Epidermal melanocyte (primary cell): ENCODE data around the gene NRM.
"Not testable (repeated sequence)": the region's sequence is repeated elsewhere in the genome, so short reads cannot be mapped to it uniquely, and the experiment has no call there.

ENCODE experiments used
- DNase-seq: peaks from one replicate; pipeline ENCODE4 v3.0.0; 2011; ENCODE audit warnings: low spot score; ENCODE audit not compliant: insufficient read length

Gene NRM

DNA sequence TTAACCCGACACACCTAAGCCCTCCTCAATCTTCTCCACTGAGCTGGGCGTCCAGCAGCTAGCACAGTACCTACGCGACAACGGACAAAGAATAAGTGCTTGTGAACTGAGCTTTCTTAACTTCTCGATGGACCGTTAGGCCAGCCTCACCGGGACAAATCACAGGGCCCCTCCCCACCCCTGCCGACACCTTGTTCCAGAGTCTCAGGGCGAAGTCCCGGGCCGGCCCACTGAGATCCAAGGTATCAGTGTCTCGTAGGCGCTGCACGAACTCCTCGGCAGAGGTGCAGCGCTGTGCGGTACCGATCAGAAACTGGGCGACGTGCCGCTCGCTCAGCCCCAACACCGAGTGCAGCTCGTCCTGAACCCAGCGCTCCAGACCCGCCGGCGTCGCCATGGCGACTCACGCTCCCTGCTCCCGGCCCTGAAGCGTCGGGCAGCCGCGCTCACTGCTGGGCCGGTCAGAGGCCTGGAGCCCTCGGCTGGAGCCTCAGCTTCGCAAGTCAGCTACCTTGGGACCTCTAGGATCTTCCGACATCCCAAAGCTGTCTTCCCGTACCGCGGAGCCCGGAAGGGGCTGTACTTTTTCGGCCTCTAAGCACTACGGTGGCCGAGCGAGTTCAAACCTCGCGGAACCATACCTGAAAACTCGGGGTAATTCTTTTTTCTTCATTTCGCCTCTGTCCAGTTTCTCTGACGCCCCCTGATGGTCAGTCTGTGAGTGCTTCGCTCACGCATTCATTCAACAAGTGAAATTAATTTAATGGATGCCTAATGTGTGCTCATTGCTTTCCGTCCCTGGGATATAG lies 18.1 kb downstream of the NRM start, which contains the start of gene DHX16:
TSS of gene DHX16 (minus strand) at position 562 of the 809 bp plus-strand sequence. CDS start at position 397, 165 bp downstream.
- peak; percentile 96 for DNase-seq

DNA sequence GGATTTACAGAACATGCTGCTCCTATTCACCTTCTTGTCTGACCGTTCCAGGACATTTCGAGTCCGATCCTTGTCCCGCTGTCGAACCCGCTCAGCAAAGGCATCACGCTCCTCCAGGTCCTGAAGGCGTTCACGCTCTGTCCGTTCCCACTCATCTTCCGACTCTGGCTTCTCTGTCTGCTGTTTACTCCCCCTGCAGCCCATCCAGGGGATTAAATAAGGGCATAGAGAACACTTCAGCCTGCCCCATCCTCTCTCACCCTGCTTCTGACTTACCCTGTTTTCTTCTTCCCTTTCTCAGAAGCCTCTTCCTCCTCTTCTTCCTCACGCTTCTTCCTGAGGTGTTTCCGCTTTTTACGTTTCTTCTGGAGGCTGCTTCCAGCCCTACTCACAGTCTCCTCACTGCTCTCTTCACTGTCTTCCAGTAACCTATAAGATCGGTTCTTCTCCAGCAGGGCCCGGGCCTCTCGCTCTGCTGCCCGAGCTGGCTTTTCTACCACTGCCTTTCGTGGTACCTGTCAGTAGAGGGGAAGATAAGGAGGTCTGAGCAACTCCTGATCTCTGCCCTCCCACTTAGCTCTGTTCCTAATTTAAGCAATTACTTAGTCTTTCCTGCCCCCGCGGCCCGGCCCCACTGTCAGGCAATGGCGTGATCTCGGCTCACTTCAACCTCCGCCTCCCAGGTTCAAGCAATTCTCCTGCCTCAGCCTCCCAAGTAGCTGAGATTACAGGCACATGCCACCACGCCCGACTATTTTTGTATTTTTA lies 19.8 kb downstream of the NRM start:
- DNase-seq: no peak

DNA sequence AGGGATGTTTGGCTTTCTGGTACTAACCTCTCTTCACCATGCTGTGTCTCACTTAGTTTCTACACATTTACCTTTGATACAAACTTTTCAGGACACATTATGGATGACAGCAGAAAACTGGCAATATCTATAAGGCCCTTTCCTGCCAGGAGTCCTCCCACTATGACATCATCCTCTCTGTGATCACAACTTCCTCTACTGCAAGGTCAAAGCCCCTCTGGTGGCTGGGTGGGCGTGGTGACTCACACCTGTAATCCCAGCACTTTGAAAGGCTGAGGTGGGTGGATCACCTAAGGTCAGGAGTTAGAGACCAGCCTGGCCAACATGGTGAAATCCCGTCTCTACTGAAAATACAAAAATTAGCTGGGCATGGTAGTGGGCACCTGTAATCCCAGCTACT lies 24.5 kb downstream of the NRM start:
- DNase-seq: not testable (repeated sequence)

DNA sequence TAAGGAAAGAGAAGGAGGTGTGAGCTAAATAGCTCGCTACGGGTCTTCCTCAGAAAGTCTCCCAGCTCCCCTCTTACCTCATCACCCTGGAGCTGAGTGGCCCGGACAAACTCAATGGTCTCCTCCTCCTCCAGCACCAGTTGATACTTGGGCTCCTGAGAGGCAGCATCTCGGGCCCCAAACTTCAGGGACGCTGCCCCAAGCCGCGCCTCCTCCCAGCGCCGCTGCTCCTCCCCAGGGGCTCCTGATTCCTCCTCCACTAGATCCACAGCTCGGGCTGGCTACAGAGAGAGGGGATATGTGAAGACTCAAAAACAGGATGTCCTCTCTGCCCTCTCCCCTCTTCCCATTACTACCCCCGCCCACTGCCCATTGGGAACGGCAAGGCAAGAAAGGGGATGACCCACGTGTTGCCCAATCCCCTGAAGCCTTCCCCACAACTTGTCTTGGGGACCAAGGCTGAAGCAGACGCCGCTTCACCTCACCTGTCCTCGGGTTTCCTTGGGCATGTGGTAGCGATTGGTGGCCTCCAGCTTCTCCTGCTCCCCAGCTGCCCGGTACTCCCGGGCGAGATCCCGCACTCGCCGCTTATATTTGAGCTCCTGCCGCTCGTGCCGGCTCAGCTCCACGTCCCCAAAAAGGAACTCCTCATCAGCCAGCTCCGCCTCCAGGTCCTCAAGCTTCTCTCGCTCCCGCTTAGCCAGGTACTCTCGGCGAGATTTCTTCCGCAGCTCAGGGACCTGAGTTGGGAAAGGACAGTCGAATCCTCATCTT lies 25.6 kb downstream of the NRM start:
- DNase-seq: no peak

DNA sequence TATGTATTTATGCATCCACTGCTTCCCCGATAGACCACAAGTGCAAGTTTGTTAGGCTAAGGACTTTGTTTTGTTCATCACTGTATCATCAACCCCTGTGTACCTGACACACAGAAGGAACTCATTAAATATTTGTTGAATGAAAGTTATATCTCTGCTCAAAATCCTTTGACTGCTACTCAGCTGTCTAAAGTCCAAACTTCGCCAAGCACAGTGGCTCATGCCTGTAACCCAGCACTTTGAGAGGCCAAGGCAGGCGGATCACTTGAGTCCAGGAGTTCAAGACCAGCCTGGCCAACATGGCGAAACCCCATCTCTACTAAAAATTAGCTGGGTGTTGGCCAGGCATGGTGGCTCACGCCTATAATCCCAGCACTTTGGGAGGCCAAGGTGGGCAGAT lies 32.9 kb downstream of the NRM start:
- DNase-seq: not testable (repeated sequence)

DNA sequence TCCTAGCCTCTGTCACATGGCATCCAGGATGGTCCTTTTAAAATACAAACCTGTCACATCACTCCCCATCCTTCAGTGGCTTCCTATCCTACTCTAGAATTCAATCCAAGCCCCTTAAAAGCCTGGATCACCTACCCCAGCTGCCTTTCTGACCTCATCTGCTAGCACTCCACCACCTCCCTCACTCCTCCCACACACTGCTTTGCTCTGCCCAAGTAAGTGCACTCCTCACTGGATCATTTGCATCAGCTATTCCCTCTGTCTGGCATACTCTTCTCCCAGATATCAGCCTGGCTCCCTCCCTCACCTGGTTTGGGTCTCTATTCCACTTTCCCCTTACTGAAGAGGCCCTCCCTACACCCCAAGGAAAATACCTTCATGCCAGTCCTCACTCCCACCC lies 33.3 kb downstream of the NRM start:
- no peak for DNase-seq

DNA sequence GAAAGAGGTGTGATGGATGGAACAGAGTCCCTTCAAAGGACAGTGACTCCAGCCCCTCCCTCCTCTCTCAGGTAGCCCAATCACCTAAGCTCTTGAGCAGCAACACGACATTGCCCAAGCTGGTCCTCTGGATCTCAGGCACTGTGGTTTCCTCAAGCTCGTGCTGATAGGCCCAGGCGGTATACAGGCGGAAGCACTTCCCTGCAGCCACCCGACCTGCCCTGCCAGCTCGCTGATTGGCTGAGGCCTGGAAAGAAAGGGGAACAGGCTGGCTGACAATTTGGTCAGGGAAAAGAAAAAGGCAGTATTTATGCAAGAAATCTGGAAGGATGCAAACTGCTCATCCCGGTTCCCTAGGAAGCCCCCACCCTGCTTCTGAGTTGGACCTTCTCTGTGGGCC lies 34.3 kb downstream of the NRM start:
- DNase-seq: no peak

DNA sequence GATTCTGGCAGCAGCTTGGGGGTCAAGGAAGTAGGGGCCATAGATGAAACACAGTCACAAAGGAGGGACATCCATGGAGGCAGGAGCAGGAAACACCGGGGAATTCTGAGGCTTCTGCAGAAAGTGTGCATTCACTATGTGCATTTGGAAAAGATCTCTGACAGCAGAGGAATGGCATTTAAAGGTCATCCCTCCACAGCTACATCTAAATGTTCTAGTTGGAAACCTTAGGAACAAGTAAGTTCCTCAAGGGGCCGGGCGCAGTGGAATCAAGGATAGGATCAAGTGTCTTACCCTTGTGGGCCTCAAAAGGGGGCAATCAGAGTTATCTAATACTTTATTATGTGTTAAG lies 35.1 kb downstream of the NRM start:
- DNase-seq: no peak

DNA sequence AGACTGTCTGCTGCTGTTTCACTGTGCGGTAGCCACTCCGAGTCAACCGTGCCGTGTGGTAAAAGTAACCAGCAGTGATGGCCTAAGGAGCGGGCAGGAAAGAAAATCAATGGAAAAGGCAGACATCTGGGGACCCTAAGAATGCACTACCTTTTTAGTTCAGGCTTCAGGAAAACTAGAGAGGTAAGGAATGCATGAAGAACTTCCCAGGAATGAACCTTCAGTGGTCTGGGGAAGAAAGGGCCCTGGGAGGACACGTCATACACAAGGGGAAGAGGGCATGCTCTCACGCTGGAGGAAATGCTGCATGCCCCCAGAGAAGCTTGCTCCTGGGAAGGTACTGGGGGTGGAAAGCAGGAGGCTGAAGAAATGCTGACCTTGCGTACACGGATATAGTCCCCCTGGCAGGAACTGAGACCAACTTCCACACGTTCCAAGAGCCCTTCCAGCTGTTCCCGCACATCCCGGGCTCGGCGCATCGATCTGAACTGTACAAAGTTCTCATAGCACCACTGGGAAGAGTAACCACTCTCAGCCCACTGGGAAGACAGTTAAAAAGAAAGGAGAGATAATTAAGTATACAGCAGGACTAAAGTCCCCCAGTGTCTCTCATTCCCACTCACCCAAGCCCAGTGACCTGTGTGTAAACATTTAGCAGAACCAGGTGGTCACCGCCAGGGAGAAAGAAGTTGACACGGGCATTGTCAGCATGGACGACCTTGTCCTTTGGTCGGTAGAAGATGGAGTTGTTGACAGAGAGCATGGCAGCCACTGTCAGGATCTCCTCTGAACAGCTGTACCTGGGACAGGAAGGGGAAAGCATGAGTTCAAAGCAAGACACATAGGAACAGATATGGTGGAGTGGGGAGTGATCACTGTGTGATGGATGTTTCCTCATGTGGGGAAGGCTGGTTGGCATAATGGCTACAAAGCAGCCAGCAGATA lies 35.7 kb downstream of the NRM start:
- no peak for DNase-seq

DNA sequence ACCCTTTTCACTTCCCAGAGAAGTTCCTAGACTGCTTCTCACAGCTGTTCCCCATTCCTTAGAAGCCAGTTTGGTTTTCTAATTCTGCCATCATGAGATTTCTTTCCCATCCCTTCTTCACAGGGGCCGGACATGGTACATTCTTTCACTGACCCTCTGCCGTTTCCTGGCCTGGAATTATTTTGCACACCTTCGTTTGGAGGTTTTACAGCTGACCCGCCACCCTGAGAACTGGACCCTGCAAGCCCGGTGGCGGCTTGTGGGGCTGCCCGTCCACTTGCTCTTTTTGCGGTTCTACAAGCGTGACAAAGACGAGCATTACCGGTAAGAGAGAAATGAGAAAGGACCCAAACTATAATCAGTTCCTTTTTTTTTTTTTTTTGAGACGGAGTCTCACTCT lies 39.6 kb downstream of the NRM start:
- no peak for DNase-seq

DNA sequence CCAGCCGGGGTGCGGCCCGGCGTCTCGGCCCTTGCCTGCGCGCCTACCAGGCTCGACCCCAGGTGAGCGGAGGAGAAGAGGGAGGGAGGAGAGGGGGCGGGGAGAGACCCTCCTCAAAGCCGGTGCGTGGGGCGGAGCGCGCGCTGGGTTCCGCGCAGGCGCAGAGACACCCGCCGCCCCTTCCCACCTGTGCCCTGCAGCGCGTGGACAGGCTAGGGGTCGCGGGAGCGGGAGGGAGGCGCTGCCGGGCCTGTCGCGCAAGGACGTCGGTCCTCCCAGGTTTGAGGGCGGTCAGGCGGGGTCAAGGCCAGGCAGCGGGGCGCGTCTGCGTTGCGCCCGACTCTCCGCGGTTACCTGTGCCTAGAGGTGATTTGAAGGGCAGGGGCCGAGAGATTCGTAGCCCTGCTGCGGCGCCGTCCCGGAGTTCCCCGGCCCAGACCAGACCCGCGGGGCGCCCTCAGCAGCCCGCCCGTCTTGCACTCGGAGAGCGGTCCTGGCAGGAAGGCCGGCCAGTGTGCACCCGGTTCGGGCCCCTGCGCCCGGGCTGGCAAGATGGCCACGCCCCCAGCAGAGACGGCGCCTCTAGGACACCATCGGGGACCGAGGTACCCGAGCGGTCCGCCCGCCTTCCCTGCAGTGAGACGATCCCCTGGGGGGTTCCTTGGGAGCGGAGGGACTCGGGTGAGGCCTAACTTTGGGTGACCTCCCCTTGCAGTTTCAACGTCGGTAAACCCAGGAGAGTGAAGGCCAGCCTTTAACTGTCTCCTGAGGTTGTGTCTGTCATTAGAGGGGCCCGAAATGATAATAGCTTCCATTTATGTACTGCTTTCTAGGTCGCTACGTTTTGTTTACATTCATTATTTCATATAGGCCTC lies 43.3 kb downstream of the NRM start:
- DNase-seq: peak; percentile 68

DNA sequence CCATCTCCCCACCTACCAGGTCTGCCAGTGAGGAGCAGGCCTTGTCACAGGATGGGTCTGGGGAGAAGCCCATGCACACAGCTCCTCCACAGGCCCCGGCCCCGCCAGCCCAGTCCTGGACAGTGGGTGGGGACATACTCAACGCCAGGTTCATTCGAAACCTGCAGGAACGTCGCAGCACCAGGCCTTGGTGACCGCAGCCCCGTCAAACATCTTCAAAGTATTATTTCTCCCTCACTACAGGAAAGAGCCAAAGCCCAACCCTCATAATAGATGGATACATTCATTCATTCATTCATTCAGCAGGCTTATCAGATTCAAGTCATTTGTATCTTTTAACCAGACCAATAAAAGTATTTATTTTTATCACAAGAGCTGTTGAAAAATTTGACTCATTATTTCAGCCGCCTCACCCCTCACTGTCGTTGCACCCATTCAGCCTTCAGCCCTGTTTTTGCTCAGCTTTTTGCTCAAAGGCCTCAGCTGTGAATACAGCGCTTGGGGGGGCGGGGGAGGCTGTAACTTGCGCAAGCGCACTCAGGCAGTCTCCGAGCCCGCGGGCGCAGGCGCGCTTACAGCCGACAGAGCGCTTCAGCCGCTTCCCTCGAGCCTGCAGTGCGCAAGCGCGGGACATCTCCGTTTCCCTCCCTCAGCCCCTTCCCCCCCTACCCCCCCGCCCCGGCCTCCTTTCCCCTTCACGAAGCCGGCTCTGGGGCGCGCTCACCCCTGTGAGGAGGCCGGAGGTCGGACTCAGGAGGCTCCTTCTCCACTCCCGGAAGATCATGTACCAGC lies 44.1 kb downstream of the NRM start, which contains the start of gene C6orf136:
TSS of gene C6orf136 (plus strand) at position 684 of the 792 bp plus-strand sequence. CDS start at position 783, 99 bp downstream.
- peak; percentile 97 for DNase-seq

DNA sequence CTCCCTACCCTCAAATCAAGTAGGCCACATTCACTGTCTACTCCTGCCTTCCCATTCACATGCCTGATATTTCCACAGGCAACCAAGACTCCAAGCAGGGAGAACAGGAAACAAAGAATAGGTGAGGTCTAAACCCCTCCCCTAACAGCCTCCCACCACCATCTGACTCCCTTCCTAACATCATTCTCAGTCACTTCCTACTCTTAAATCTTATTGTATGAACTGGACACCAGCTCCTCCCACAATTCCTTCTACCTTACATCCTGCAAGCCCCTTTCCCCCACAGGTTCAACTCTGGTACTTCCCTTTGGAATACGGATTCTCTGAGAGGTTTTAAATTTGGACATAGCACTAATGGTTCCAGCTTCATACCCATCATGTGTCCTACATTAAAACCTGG lies 44.8 kb downstream of the NRM start:
- no peak for DNase-seq

DNA sequence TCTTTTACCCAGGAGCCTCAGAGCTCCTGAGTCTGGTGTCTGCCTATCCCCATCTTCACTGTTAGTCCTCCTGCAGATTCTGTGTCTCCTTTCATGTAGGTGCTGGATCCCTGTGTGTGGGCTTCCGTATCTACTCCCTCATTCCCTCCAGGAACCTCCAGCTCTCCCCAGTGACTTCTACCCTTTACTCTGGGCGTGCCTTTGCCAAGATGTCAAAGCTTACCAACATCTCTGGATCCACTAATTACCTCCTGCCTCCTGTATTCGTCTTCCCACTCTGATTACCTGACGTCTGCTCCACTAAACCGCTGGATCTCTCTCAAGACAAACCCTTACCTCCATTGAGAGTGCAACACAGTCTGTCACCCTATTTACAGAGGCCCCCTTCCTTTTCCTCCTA lies 46.0 kb downstream of the NRM start:
- no peak for DNase-seq

DNA sequence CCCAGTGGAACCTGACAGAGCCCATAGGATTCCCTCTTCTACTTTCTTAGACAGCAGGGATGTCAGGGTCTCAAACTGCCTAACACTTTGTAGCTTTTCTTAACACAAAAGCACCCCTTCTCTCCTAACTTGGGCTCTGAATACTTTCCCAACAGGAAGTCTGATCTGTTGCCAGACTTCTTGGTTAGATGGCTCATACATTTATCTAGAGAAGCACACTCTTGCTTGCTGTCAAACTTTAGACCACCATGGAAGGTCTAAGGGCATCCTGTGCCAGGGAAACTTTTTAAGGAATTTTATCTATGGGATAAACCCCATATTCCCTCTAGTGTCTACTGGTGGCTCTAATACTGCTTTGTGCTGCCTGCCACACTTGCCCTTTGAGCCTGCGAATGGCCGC lies 47.1 kb downstream of the NRM start:
- no peak for DNase-seq

DNA sequence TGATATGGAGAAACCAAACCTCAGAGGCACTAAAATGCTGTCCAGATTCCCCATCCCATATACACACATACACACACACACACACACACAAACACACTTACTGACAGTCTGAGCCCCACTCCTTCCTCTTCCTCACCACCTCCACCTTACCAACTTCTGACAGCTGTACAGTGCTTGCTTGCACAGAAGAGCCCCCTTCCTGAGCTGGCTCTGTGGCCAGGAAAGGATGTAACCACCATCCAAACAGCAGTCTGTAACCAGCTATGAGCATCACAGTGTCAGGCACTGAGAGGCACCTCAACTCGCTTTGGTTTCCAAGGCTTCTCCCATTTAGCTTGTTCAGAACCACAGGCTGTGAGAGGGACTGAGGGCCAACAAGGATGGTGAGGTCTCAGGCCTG lies 49.7 kb downstream of the NRM start:
- no peak for DNase-seq

DNA sequence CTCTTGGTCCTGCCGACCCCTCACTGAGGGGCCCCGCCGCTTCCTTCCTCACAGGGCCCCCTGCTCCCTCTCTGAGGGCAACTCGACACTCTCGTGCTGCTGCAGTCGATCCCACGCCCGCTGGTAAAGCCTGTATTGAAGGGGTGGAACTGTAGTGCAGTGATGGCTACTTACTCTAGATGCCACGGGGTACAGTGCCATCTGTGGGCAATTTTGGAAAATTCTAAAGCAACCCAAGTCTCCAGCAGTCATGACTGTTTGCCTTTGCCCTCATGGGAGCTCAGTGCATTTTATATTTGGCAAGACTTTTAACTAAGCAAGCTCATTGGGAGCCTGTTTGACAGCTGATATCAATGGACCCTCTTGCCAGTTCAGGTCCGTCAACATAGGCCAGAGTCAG lies 50.3 kb downstream of the NRM start:
- DNase-seq: no peak
